Adrenal gland (tissue), 12 donors: ENCODE data around the gene PIGT. TPM values are rescaled to one million over a fixed set of nuclear protein-coding genes. Genes with fewer than 3 reads are reported as not detected.

Source experiments
- DNase-seq, 7 donors: peaks; one replicate each; pipeline ENCODE4 v3.0.0-alpha.2; 2019 to 2020
- H3K27ac ChIP-seq, 5 donors: fragments of 200-600 bp; sonication (generic) in 4 of 5; 1 replicate in 3 of 5; 2 replicates in 2 of 5; pipeline versions ENCODE4 v1.5.1 to v1.8.0; 2016 to 2020; ENCODE audit warnings: mild to moderate bottlenecking in 1 of 5
- H3K27me3 ChIP-seq: fragments of 200-600 bp; 2 replicates; pipeline ENCODE4 v1.8.0; 2021
- H3K36me3 ChIP-seq, 2 donors: fragments of 200-600 bp; replicated peaks in 1 of 2; 1 replicate in 1 of 2; 2 replicates in 1 of 2; pipeline versions ENCODE4 v1.5.1 to v1.8.0; 2018 to 2022
- H3K4me1 ChIP-seq, 2 donors: fragments of 200-600 bp; replicated peaks in 1 of 2; 1 replicate in 1 of 2; 2 replicates in 1 of 2; pipeline versions ENCODE4 v1.5.1 to v1.8.0; 2018 to 2021
- H3K4me3 ChIP-seq, 4 donors: fragments of 200-600 bp; sonication (generic) in 3 of 4; one replicate each; pipeline ENCODE4 v1.5.1; 2016 to 2018
- H3K9me3 ChIP-seq, 3 donors: fragments of 200-600 bp; sonication (generic) in 1 of 3; replicated peaks in 1 of 3; 1 replicate in 2 of 3; 2 replicates in 1 of 3; pipeline versions ENCODE4 v1.5.1 to v1.8.0; 2016 to 2021
- CTCF ChIP-seq, 6 experiments: fragments of 450-650 bp in 4 of 6; fragments of 200-600 bp in 2 of 6; sonication (generic) in 1 of 6; IDR thresholded peaks; 1 replicate in 5 of 6; 2 replicates in 1 of 6; pipeline versions ENCODE4 v1.5.1 to v1.8.0; 2016 to 2021; ENCODE audit warnings: antibody characterized with exemption in 6 of 6, mild to moderate bottlenecking in 2 of 6, moderate library complexity in 1 of 6
- POLR2A ChIP-seq, 2 donors: fragments of 450-650 bp; IDR thresholded peaks; one replicate each; pipeline ENCODE4 v1.6.1; 2017; ENCODE audit warnings: antibody characterized with exemption in 2 of 2, mild to moderate bottlenecking in 2 of 2, moderate library complexity in 1 of 2
- WGBS, 4 donors: extraction: QIAGEN DNeasy Blood & Tissue Kit in 2 of 4; methylation state at CpG; one replicate each; pipeline versions ENCODE4 v1.1.5 to v1.1.7; 2013 to 2017; 5-methylcytosine and 5-hydroxymethylcytosine counted together
- intact Hi-C, 2 donors: fragments of 100-400 bp; cut with DNase I; formaldehyde crosslinking; loops; one replicate each; pipeline versions ENCODE4 v1.14.1 to v1.15.0; 2022 to 2023
- polyA plus RNA-seq, 3 donors: library from polyadenylated mRNA; stranded (reverse); fragments of 200-250 nt in 2 of 3; fragments of 350-450 nt in 1 of 3; fragmentation: Illumina TruSeq in 1 of 3; extraction: RNeasy Lipid Tissue Mini Kit (QIAGEN cat#74804) in 1 of 3; gene quantifications; one replicate each; pipeline ENCODE4 v1.2.3, GENCODE V29; 2013 to 2014
- total RNA-seq, 9 donors: library from RNA; depleted of rRNA in 4 of 9; stranded (reverse); fragments of >200 nt in 4 of 9; fragments of 120-200 nt in 1 of 9; fragmentation: NEBNext Ultra II Directional in 1 of 9; extraction: Animal tissue kit (Norgen Biotek cat#: 25700) in 1 of 9; gene quantifications; one replicate each; pipeline versions ENCODE4 v1.1.0 to v1.2.4, GENCODE V29; 2013 to 2023
- donor health status: healthy with polysubstance abuse.
- donor health status: Bipolar disorder and iron deficiency.
- donor health status: DM: yes; HTN: yes; CAD: no.
- donor health status: DM: no; HTN: no; CAD: no.
- donor health status: DM: no; HTN: no; CAD: no.
- donor health status: DM: yes; HTN: yes; CAD: no.

The PIGT gene
- total and polyA plus RNA-seq, 12 donors: 45.2 to 202 (median 109) TPM

DNA sequence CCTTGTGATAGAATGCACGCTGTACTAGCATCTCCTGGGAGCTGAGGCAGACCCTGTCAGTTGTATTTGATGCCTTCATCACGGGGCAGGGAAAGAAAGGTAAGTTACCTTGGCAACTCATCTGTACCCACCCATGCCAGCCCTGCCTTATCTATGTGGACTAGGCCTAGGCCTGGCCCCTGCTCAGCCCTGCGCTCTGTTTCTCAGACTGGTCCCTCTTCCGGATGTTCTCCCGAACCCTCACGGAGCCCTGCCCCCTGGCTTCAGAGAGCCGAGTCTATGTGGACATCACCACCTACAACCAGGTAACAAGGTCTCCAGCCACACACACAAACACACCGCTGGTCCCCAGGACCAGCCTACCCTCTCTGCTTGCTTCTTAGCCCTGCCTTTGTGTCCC lies 4.2 kb downstream of the PIGT start:
- no peaks in the 10 kb centered on the region for H3K9me3 ChIP-seq
- TF ChIP-seq POLR2A (IDR thresholded peaks at IDR 0.05) (no peak), CTCF (IDR thresholded peaks at IDR 0.05) (no peak)
- WGBS, 4 donors: 94 to 96% (median 95%) methylated on average over 8 of the region's 8 CpGs
- intact Hi-C loops: no loop called here
- peaks cover 0 to 55% of the 10 kb centered on the region in 2 donors for H3K36me3 ChIP-seq
- peaks cover 6 to 32% of the 10 kb centered on the region in 2 donors for H3K4me1 ChIP-seq
- DNase-seq: no peak
- peak overlapping the region in 2 of 5 donors; percentile 83 to 93 for H3K27ac ChIP-seq
- H3K4me3 ChIP-seq: no peak overlapping the region
- H3K27me3 ChIP-seq: no peaks in the 10 kb centered on the region

DNA sequence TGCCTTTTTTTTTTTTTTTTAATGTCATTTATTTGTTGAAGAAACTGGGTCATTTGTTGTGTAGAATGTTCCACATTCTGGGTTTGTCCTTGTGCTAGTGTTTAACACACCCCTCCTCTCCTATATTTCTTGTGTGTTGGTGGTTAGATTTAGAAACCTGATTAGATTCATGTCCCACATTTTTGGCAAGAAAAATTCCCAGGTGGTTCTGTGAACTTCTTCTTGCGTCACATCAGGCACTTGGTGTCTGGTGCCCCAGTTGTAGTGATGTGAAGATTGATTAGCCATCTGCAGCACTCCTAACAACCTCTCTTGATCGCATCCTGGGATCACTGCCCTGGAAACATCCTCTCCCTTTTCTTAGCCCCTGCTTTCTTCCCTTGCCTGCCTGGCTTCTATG lies 7.8 kb downstream of the PIGT start:
- intact Hi-C loops: no loop called here
- H3K36me3 ChIP-seq: peaks cover 0 to 64% of the 10 kb centered on the region in 2 donors
- no peaks in the 10 kb centered on the region for H3K27me3 ChIP-seq
- H3K9me3 ChIP-seq: no peaks in the 10 kb centered on the region
- peaks cover 0 to 12% of the 10 kb centered on the region in 2 donors for H3K4me1 ChIP-seq
- H3K27ac ChIP-seq: no peak overlapping the region
- no peak for DNase-seq
- WGBS, 4 donors: 91 to 97% (median 93%) methylated on average over 2 of the region's 2 CpGs
- TF ChIP-seq CTCF (IDR thresholded peaks at IDR 0.05) (no peak), POLR2A (IDR thresholded peaks at IDR 0.05) (no peak)
- H3K4me3 ChIP-seq: no peak overlapping the region

GRCh38 chr20:45425561-45425960 lies 9.6 kb downstream of the PIGT start:
- H3K27ac ChIP-seq: no peak overlapping the region
- H3K36me3 ChIP-seq: peaks cover 0 to 47% of the 10 kb centered on the region in 2 donors
- no peak for DNase-seq
- no peaks in the 10 kb centered on the region for H3K9me3 ChIP-seq
- no peaks in the 10 kb centered on the region for H3K4me1 ChIP-seq
- H3K27me3 ChIP-seq: no peaks in the 10 kb centered on the region
- H3K4me3 ChIP-seq: no peak overlapping the region
- no peak for TF ChIP-seq POLR2A (IDR thresholded peaks at IDR 0.05)
- TF ChIP-seq CTCF (IDR thresholded peaks at IDR 0.05): no peak
- intact Hi-C loops: no loop called here
- WGBS, 4 donors: 95 to 97% (median 96%) methylated on average over 16 to 17 of the region's 17 CpGs

GRCh38 chr20:45426320-45427016 lies 10.5 kb downstream of the PIGT start:
- Histone ChIP-seq H3K4me3 (no peak overlapping the region), H3K9me3 (no peaks in the 10 kb centered on the region), H3K36me3 (peaks cover 0 to 38% of the 10 kb centered on the region in 2 donors), H3K27me3 (no peaks in the 10 kb centered on the region), H3K4me1 (no peaks in the 10 kb centered on the region), H3K27ac (no peak overlapping the region)
- 75 to 88% (median 85%) methylated on average over 5 of the region's 5 CpGs for WGBS, 4 donors
- intact Hi-C loops: no loop called here
- DNase-seq: no peak
- TF ChIP-seq POLR2A (IDR thresholded peaks at IDR 0.05): no peak
- no peak for TF ChIP-seq CTCF (IDR thresholded peaks at IDR 0.05)
